ENCODE results near the gene PADI2. TPM values are rescaled to one million over a fixed set of nuclear protein-coding genes. Genes with fewer than 3 reads are reported as not detected.

Gene PADI2
- total RNA-seq, 1 experiment from 2014 or later = 1.3 TPM

DNA sequence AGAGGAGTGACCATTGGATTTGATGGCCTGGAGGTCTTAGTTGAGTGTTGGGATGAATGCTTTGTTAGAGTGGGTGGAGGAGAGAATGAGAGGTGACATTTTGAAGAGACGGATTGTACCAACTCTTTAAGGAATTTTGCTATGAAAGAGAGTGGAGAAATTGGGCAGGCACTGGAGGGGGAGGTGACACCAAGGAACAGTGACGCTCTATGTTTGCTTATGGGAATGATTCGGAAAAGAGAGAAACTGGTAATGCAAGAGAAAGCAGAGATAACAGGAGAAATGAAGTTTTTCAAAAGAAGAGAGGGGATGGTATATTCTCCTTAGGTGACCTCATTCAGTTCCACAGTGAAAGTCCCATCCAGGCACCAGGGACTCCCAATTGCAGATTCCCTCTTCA lies 24.5 kb upstream of the PADI2 start:
- intact Hi-C loops (cut with micrococcal nuclease; ENCODE audit: unreplicated experiment) = no loop called here
- DNase-seq = no peak
- H3K9me3 Mint-ChIP-seq (ENCODE audit: low read depth, unreplicated experiment) = no peaks in the 10 kb centered on the region
- H3K36me3 Mint-ChIP-seq (ENCODE audit: insufficient read depth, unreplicated experiment) = no peaks in the 10 kb centered on the region
- no peaks in the 10 kb centered on the region for H3K4me1 Mint-ChIP-seq (ENCODE audit: low read depth, unreplicated experiment)
- H3K4me3 Mint-ChIP-seq (ENCODE audit: low read depth, unreplicated experiment) = no peak overlapping the region
- no peak overlapping the region for H3K27ac Mint-ChIP-seq (ENCODE audit: unreplicated experiment)
- no peak for TF ChIP-seq CTCF (IDR thresholded peaks at IDR 0.05; ENCODE audit: unreplicated experiment)
- H3K27me3 Mint-ChIP-seq (ENCODE audit: unreplicated experiment) = no peaks in the 10 kb centered on the region
- no TSS peak for BruUV-seq (replicated peaks)
- CTCF ChIA-PET = no interaction called here

GRCh38 chr1:17141441-17142197 lies 22.4 kb upstream of the PADI2 start:
- no peak for DNase-seq
- CTCF ChIA-PET = no interaction called here
- Mint-ChIP-seq H3K27me3 (ENCODE audit: unreplicated experiment) (no peaks in the 10 kb centered on the region), H3K36me3 (ENCODE audit: insufficient read depth, unreplicated experiment) (no peaks in the 10 kb centered on the region), H3K4me1 (ENCODE audit: low read depth, unreplicated experiment) (no peaks in the 10 kb centered on the region), H3K4me3 (ENCODE audit: low read depth, unreplicated experiment) (no peak overlapping the region), H3K9me3 (ENCODE audit: low read depth, unreplicated experiment) (peaks cover 2% of the 10 kb centered on the region), H3K27ac (ENCODE audit: unreplicated experiment) (no peak overlapping the region)
- BruUV-seq (replicated peaks) = no TSS peak
- TF ChIP-seq CTCF (IDR thresholded peaks at IDR 0.05; ENCODE audit: unreplicated experiment) = no peak
- intact Hi-C loops (cut with micrococcal nuclease; ENCODE audit: unreplicated experiment) = no loop called here

- H3K27ac Mint-ChIP-seq (ENCODE audit: unreplicated experiment) = no peak overlapping the region
- BruUV-seq (replicated peaks) = no TSS peak
- no peak for DNase-seq
- TF ChIP-seq CTCF (IDR thresholded peaks at IDR 0.05; ENCODE audit: unreplicated experiment) = no peak
- intact Hi-C loops (cut with micrococcal nuclease; ENCODE audit: unreplicated experiment) = no loop called here
- peaks cover 10% of the 10 kb centered on the region for H3K4me1 Mint-ChIP-seq (ENCODE audit: low read depth, unreplicated experiment)
- H3K27me3 Mint-ChIP-seq (ENCODE audit: unreplicated experiment) = no peaks in the 10 kb centered on the region
- no peaks in the 10 kb centered on the region for H3K36me3 Mint-ChIP-seq (ENCODE audit: insufficient read depth, unreplicated experiment)
- peaks cover 2% of the 10 kb centered on the region for H3K9me3 Mint-ChIP-seq (ENCODE audit: low read depth, unreplicated experiment)
- H3K4me3 Mint-ChIP-seq (ENCODE audit: low read depth, unreplicated experiment) = no peak overlapping the region
- CTCF ChIA-PET = no interaction called here
Measured at GRCh38 chr1:17140279-17140678, 21.0 kb upstream of the PADI2 start.

DNA sequence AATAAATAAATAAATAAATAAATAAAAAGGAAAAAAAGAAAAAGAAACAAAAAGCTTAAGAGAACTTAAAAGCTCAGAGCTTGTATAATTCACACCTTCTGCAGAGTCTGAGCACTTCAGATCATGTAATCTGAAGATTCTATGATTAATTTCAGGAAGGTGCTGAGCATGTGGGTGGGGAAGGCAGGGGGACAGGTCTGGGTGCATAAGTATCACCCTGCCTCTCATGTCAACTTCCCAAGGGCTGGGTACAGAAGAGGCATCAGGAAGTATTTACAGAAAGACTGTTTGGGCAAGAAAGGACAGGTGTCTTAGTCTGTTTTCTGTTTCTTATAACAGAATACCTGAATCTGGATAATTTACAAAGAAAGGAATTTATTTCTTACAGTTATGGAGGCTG lies 20.4 kb upstream of the PADI2 start:
- Mint-ChIP-seq H3K27ac (ENCODE audit: unreplicated experiment) (no peak overlapping the region), H3K27me3 (ENCODE audit: unreplicated experiment) (no peaks in the 10 kb centered on the region)

More for the DNA sequence above, 20.4 kb upstream of the PADI2 start:
- BruUV-seq (replicated peaks) = no TSS peak
- no peak overlapping the region for H3K4me3 Mint-ChIP-seq (ENCODE audit: low read depth, unreplicated experiment)
- H3K4me1 Mint-ChIP-seq (ENCODE audit: low read depth, unreplicated experiment) = peaks cover 16% of the 10 kb centered on the region
- intact Hi-C loops (cut with micrococcal nuclease; ENCODE audit: unreplicated experiment) = no loop called here
- DNase-seq = no peak
- TF ChIP-seq CTCF (IDR thresholded peaks at IDR 0.05; ENCODE audit: unreplicated experiment) = no peak
- CTCF ChIA-PET = no interaction called here
- H3K9me3 Mint-ChIP-seq (ENCODE audit: low read depth, unreplicated experiment) = peaks cover 2% of the 10 kb centered on the region
- no peaks in the 10 kb centered on the region for H3K36me3 Mint-ChIP-seq (ENCODE audit: insufficient read depth, unreplicated experiment)

All from Calu3 (cell line).